MM.1S (cell line): ENCODE data around the gene SLCO4A1.

Experiments
- EZH2 ChIP-seq: fragments of 300-600 bp; sonication (generic); optimal IDR thresholded peaks from 2 replicates; pipeline ENCODE3; 2017; ENCODE audit warnings: low read depth, mild to moderate bottlenecking, antibody characterized with exemption, low read length, mixed read lengths
- EZH2phosphoT487 ChIP-seq: fragments of 300-600 bp; sonication (generic); IDR thresholded peaks from 2 replicates; pipeline ENCODE4 v1.6.1; 2018; ENCODE audit warnings: antibody characterized with exemption, low read length
- TF ChIP-seq, protein P1 (sequence below): fragments of 300-600 bp; sonication (generic); IDR thresholded peaks from 2 replicates; pipeline ENCODE4 v1.5.1; 2016; ENCODE audit warnings: antibody characterized with exemption, low read length, mixed read lengths

DNA sequence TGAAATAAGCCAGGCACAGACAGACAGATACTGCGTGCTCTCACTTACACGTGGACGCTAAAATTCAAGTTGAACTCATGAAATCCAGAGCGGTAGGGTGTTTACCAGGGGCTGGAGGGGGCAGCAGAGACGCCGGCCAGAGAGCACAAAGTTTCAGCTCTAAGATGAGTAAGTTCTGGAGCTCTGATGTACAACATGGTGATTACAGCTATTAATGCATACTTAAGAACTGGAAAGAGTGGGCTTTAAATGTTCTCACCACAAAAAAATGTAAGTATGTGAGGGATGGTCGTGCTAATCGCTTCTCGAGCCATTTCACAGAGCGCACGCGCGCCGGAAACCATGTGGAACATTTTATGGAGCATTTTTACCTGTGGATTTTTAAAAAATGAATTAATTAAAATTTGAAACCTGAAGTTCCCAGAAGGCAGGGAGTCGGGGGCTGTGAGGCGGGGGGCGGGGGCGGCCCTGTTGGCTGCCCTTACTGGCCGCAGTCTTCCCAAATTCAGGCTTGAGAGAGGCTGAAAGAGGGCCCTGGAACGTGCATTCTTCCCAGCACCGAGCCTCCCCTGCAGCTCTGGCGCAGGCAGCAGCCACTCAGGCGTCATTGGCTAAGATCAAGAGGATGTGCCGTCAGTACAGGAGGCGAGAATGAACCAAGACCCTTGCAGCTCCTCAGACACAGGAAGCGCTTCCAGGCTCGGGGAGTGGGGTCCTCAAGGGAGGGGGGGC lies 8.5 kb upstream of the SLCO4A1 start:
- TF ChIP-seq EZH2 (no peak), EZH2phosphoT487 (no peak)
- TF ChIP-seq, protein P1, sequence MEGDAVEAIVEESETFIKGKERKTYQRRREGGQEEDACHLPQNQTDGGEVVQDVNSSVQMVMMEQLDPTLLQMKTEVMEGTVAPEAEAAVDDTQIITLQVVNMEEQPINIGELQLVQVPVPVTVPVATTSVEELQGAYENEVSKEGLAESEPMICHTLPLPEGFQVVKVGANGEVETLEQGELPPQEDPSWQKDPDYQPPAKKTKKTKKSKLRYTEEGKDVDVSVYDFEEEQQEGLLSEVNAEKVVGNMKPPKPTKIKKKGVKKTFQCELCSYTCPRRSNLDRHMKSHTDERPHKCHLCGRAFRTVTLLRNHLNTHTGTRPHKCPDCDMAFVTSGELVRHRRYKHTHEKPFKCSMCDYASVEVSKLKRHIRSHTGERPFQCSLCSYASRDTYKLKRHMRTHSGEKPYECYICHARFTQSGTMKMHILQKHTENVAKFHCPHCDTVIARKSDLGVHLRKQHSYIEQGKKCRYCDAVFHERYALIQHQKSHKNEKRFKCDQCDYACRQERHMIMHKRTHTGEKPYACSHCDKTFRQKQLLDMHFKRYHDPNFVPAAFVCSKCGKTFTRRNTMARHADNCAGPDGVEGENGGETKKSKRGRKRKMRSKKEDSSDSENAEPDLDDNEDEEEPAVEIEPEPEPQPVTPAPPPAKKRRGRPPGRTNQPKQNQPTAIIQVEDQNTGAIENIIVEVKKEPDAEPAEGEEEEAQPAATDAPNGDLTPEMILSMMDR: no peak
